GM19372 (cell line): ENCODE results near the gene ARSI.

Source experiments
- ATAC-seq: cut with Tn5 transposase; IDR thresholded peaks from one replicate; pipeline ENCODE4 v1.9.1; 2021; ENCODE audit warnings: mild to moderate bottlenecking, low read depth, moderate library complexity; ENCODE audit not compliant: unreplicated experiment

Gene ARSI

DNA sequence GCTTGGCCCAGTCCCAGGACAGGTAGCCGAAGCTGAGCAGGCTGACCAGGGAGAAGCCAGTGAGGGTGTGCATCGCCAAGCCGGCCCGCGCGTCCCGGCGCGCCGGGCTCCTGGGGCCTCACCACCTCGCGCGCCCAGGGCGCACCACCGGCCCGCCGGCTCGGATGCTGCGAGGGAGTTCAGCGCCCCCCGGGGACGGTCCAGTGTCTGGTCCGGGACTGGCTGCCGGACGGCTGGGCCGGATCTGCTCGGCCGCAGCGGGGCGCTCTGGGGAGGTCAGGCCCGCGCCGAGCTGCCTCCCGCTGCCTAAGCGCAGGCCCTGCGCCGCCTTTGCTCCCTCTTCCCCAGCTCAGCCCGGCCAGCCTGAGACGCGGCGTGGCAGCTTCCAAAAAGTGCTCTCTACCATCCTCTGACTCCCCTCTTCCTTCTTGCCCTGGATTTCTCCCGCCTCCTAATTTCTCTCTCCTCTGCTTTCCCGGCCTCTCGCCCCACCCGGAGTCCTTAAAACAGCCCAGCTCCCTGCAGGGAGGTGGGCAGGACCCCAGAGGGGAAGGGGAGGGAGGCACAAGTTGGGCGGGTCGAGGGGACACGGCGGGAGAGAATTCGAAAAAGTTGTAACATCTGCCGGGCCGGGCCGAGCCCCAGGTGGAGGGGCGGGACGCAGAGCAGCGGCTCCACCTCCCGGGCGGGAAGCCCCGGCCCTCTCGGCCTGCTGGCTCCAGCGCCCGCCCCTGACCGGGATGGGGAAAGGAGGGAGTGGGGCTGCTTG lies at the start of gene ARSI:
Gene ARSI, minus strand, starts transcription at position 605 of the 769 bp plus-strand sequence. Its CDS starts 532 bp downstream, at position 73.
- ATAC-seq, result no peak

DNA sequence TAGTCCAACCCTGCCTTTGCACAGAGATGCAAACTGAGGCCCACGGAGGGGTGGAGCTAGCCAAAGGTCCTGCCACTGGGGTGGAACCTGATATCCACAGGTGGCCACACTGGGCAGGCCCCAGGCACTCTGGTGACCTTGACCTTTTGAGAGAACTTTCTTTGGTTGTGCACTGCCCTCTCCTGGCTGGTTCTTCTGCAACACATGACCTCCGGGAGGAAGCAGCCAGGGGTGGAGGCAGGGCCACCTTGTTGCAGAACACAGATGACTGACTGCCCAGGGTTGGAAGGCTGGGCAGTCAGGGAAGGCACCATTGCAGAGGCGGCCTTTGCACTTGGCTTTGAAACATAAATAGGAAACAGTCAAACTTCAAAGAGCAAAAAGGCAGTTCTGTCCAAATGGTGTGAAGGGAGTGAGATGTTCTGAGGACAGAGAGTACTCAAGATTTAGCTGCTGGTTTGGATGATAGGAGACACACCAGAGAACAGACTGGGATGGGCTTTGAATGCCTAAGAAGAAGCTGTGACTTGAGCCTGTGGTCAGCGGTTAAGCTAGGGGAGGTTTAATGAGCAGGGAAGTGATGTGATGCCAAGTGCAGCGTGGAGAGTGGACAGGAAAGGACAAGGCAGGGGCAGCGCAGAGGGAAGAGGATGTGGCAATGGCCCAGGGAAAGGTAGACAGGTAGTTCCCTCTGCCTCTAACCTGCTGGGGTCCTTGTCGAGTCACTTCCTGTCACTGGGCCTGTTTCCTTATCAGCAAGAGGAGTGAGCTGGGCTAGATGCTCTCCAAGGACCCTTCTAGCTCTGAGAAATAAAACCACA lies 48.0 kb upstream of the ARSI start:
- ATAC-seq, result peak; percentile 94

DNA sequence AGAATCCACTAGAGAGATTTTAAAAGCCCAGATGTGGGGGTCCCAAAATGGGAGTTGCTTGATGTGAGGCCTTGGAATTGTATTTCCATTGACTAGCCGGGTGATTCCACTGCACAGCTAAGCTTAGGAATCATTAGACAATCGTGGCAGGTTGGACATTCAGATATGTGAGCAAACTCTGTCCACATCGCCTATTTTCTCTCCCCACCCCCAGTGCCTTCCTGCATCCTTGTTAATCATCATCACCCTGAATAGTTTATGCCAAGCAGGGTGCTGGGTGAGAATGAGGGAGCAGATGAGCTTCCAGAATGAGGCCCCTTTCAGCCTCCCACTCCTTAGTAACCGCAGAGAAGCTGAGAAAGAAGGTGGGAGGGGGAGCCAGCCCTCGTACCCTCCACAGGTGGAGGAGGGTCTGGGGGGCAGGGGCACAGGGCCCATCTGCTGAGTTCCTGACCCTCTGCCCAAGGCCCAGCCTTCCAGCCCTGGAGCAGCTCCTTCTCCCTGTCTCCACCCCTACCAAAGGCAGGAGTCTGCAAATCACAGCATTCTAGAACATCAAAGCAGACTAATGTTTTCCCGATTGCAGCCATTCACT lies 47.1 kb upstream of the ARSI start:
- no peak for ATAC-seq

DNA sequence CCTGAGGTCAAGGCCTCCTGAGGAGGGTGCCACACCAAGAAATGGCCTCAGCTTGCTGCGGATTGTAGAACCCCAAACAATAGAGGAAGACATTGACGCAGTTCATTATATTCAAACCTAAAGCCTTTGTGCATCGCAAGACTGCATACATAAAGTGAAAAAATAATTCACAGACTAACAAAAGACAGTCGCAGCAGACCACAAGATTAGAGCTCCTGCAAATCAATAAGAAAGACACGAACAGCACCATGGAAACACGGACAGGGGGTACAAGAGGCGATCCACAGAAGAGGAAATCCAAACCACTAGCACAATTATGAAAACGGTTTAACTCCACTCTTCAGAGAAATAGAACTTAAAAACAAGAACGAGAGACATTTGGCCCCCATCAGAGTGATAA lies 44.7 kb upstream of the ARSI start:
- ATAC-seq, result no peak

DNA sequence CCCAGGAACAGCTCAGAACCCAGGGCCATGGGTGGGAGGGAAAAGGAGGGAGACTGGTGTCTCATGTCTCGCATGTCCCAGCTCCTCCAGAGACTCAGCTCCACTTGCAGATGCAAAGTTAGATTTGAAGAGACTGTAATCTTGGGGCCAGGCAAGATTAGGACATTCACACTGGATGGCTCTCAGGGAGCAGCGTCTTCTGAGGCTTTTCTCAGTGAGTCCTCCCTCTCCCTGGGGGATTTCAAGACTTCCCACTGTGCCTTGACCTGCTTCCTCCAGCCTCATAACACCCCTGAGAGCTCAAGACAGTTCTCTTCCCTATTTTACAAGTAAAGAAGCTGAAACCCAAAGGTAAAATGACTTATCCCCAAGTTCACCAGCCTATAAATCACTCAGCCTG lies 44.3 kb upstream of the ARSI start:
- no peak for ATAC-seq

DNA sequence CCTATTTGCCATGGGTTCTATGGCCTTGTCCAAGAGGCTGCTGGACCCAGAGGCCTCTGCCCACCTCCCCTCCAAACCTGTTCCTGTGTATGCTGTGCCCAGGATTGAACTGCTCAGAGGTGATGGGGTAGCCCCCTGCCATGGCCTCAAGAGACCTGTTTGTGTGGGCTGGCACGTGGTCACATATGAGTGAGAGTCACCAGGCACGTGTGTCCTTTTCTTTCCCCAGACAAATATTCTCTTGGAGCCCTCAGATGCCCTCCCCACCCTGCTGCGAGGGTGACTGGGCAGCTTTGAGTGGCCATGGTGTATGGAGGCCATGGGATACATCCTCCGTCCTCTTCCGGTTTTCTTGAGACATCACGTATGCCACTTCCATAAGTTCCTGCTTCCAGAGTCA lies 43.9 kb upstream of the ARSI start:
- no peak for ATAC-seq

DNA sequence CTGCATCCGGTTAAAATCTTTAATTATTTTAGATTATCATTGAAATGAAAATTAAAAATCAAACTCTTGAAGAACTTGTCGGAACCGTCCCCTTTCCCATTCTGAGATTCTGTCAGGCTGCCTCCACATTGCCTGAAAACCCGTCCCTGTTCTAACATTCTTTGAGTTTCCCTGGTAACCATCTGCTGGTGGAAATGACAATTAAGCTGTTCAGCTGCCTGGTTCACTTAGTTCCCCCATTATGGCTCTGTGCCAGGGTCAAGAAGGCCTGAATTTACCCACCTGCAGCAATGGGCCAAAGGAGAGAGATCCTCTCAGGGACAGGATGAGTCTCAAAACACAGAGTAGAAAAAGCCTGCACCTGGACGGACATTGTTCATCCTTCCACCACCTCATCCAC lies 43.0 kb upstream of the ARSI start:
- ATAC-seq, result no peak

DNA sequence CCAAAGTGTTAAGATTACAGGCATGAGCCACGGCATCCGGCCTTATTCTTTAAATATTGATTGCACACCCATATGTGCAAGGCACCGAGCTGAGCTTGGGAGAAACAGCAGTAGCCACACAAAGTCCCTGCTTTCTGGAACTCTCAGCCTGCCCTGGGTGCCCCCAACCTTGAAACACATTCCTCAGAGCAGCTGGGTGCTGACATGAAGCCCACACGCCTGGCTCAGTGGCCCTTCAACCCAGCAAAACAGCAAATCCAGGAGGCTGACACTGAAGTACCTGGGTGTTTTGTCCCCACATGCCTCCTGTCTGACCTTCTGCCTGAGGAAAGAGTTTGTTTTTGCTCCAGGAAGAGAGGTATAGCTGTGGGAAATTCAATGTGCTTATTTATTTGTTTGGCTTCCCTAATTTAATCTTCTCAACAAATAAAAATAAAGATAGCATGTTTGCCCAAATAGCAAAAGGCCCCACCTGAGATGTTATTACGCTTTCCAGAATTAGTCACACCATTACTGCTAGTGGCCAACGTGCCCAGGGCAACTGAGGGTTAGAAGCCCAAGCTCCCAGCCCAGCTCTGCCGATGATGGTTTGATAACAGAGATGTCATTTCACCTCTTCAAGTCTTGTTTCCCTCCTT lies 41.4 kb upstream of the ARSI start:
- ATAC-seq, result no peak

DNA sequence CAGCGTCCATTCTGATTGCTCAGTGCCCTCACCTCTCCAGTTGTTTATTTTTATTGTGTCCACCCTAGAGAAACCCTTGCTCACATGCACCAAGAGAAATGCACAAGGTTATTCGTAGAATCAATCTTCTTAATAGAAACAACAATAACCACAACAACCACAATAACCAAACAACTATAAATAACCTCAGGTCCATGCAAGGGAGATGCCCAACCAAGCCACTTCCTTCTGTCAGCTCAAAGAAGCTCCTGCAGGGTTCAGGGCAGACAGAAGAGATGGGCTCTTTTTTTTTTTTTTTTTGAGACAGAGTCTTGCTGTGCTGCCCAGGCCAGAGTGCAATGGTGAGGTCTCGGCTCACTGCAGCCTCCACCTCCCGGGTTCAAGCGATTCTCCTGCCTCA lies 39.9 kb upstream of the ARSI start:
- ATAC-seq, result no peak

DNA sequence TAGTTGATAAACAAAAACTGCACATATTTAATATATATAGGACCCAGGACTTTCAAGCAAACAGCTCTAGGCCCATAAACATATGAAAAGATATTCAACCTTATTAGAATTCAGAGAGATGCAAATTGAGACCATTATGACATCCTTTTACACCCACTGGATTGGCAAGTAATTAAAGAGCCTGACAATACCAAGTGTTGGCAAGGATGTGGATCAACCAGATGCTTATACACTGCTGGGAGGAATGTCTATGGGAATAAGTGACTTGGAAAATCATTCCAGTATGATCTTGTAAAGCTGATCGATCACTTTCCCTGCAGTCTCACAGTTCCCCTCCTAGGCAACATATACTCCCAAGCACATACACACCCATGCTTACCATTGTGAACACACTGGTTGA lies 39.3 kb upstream of the ARSI start:
- ATAC-seq, result no peak

DNA sequence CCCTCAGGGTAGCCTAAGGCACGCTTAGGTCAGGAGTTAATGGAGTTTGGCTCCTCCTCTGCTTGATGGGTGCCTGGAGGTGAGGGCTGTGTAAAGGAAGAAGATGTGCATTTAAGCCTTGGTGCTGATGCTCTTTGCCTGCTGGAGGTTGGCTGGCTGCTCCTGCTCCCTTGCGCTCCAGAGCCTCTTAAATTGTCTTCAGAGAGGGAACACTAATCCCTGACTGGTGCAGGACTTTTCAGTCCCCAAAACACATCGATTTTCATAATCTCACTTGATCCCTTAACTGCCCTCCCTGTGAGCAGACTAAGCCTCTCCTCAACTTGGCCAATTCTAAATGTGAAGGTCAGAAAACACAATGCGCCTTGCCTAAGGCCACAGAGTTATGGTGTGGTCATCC lies 38.6 kb upstream of the ARSI start:
- ATAC-seq, result no peak

DNA sequence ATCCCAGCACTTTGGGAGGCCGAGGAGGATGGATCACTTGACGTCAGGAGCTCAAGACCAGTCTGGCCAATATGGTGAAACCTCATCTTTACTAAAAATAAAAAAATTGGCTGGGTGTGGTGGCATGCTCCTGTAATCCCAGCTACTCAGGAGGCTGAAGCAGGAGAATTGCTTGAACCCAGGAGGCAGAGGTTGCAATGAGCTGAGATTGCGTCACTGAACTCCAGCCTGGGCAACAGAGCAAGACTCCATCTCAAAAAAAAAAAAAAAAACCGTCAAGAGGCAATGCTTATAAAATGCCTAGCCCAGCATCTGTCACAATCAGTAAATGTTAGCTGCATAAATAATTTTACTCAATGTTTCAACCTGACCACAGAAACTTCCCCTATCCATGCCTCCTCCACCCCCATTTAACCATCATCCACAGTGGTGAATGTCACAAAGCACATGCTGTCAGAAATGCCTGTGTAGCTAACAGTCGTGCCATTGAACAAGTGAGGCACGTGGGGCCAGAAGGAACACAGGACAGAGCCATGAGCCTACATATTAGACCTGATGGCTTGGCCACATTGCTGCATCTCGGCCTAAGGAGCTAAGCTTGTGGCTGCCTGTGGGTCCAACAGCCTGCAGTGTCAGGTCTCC lies 38.0 kb upstream of the ARSI start:
- ATAC-seq, result no peak

DNA sequence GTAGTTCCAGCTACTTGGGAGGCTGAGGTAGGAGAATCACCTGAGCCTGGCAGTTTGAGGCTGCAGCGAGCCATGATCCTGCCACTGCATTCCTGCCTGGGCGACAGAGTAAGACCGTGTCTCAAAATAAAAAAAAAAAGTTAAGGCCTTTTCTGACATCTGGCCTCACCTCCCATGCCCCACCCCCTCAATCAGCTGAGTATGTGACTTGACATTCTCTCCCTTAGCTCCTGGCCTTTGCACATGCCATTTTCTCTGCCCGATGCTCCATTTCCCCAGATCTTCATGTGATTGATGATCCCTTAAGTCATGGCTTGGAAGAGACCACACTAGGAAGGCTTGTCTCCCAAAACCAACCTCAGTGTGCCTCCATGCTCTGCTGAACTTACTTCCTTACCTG lies 37.1 kb upstream of the ARSI start:
- ATAC-seq, result no peak

DNA sequence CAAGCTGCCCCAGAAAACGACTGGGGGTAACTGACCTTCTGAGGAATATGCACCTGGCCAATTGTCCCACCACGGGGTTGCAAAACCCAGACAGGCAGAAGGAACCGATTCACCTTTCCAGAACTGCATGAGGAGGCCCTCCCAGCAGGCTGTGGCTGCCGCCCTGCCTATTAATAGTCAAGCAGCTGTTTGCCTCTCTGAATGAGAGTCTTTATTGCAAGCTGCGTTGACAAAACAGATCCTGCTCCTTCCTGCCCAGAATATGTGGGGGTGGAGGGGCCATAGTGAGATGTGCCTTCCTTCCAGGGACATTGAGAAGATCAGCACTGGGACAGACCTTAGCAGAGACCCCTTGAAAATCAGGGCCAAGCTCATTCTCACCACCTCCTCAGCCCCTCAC lies 36.5 kb upstream of the ARSI start:
- ATAC-seq, result no peak

DNA sequence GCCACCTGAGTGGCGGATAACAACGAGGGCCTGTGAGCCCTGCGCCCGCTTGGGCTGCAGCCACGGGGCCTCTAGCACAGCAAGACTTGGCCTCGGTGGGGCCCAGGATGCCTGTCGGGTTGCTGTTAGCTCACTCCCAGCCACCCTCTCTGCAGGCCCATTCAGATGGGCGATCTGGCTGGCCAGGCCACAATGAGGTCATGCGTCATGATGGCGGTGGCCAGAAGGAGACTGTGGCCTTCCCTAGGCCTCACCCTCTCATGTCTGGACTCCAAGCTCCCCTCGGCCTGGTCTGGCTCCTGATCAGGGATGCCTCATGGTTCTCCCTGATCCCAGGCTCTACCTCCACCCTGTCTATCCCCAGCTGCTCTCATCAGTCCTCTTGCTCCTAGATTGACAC lies 35.8 kb upstream of the ARSI start:
- ATAC-seq, result no peak

DNA sequence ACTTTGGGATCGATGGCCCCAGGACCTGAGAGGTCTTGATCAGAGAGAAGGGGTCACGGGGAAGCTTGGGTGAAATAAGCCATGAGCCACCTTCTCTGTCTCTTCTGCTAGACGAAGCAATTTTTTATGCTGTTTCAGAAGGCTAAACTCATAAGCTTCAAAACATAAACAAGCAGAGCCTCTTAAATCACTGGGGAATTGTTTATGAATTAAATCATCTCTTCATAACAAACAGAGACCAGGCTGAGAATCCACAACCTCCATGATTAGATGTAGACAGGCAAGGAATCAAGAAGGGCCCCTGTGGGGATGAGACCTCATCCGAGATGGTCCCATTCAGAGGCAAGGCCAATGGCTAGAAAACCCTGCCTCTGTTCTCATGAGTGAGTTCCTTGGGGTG lies 33.1 kb upstream of the ARSI start:
- no peak for ATAC-seq

DNA sequence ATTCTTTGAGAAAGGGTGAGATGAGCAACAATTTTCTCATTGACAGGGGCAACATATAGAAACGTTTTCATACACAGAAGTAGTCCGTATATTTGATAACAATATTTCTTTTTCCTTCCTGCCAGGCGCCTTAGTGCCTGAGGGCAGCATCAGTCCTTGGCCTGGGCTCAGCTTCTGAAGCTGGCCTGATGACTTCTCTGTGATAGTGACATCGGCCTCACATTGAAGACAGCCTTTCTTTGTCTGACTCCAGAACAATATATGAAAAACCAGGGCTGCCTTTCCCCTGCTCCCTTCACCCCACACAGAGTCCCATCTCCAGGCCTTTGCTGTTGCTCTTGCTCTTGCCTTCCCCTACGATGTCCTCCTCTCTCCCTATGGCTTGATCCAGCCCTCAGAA lies 30.7 kb upstream of the ARSI start:
- no peak for ATAC-seq

DNA sequence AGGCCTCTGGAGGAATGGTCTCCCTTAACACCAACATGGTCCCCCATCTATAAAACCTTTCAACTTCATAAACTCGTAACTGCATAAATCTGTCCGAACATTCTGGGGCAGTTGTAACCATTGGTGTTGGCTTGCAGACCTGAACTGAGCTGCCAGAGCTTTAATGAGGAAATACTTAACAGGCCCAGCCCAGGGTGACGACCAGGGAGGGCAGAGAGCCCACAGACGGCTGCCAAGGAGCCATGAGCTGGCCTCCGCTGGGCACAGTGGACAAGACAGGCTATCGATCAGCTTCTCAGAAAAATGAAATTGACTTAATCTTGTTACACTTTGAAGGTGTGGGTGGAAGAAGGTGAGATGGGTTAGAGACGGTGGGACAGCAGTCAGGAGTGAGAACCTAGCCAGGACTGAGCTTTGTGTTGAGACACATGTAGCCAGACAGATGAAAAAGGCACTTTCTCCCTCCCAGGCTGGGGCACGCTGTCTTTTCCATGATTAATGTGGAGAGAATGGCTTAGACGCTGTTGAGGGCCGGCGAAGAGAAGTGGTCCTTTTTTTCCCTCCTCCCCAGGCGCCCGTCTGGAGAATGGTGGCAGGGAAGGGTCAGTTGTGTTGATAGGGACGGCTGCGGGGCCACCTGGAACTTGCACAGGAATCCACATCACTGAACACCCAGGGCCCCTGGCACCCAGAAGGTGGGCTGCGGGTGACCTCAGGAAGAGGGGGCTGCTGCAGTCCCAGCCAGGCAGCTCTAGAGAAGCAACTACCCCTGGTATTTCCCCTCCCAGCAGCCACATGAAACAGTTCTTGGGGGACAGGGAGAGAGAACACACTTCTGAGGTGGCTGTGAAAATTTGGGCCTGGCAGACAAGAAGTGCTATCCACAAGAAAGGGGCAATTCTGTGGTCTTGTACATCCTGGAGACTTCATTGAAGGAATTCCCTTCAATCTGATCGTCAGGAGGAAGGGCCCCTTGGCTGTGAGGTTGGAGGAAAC lies 27.5 kb upstream of the ARSI start:
- no peak for ATAC-seq

DNA sequence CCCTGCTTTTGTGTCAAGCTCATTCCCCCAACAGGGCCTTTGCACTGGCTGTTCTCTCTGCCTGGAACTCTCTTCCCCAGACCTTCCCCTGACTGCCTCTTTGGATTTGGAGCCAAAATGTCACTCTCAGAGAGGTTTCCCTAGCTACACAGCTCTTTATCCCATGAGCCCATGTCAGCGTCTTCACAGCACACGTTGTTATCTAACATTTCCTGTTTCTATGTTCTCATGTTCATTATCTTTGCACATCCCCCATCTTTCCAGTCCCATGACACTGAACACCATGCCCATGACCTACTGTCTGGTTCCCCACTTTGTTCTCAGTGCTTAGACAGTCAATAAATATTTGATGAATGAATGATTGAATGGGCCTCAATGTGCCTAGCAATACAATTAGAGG lies 26.3 kb upstream of the ARSI start:
- ATAC-seq, result no peak
